ENCODE results near the gene CPAMD8.

The CPAMD8 gene

DNA sequence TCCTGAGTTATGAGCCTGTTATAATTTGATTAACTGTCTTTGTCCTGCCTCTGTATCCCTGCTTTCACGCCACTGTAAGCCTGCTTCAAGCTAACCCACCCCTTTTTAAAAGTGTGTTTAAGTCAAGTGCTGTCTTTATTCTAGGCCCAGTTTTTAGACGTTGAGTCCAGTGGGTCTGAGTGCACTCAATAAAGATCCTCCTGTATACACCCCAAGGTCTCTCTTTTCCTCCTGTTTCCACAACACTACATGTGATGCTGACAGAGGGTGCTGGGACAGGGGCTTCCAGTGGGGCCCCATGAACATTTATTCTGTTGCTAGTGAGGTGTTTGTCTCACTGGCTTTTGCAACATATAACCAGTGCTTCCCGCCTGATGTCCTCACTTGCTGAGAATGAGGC lies 144.5 kb downstream of the CPAMD8 start:
- Histone ChIP-seq H3K27me3 (ENCODE audit: insufficient read depth, poor library complexity, severe bottlenecking) (no peaks in the 10 kb centered on the region), H3K27ac (ENCODE audit: poor library complexity, severe bottlenecking) (no peak overlapping the region), H3K4me1 (ENCODE audit: insufficient read depth, poor library complexity, severe bottlenecking) (peaks cover 13% of the 10 kb centered on the region), H3K4me3 (ENCODE audit: severe bottlenecking) (no peak overlapping the region), H3K36me3 (ENCODE audit: low read depth) (peaks cover 22% of the 10 kb centered on the region), H3K9me3 (ENCODE audit: severe bottlenecking) (peaks cover 15% of the 10 kb centered on the region)
- DNase-seq (ENCODE audit: low spot score), result no peak
- ATAC-seq (ENCODE audit: low read depth), result no peak
- TF ChIP-seq, protein P1, sequence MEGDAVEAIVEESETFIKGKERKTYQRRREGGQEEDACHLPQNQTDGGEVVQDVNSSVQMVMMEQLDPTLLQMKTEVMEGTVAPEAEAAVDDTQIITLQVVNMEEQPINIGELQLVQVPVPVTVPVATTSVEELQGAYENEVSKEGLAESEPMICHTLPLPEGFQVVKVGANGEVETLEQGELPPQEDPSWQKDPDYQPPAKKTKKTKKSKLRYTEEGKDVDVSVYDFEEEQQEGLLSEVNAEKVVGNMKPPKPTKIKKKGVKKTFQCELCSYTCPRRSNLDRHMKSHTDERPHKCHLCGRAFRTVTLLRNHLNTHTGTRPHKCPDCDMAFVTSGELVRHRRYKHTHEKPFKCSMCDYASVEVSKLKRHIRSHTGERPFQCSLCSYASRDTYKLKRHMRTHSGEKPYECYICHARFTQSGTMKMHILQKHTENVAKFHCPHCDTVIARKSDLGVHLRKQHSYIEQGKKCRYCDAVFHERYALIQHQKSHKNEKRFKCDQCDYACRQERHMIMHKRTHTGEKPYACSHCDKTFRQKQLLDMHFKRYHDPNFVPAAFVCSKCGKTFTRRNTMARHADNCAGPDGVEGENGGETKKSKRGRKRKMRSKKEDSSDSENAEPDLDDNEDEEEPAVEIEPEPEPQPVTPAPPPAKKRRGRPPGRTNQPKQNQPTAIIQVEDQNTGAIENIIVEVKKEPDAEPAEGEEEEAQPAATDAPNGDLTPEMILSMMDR (IDR thresholded peaks at IDR 0.05; ENCODE audit: poor library complexity, severe bottlenecking), result no peak

- H3K36me3 ChIP-seq (ENCODE audit: low read depth), result peaks cover 31% of the 10 kb centered on the region
- no peaks in the 10 kb centered on the region for H3K27me3 ChIP-seq (ENCODE audit: insufficient read depth, poor library complexity, severe bottlenecking)
- no peak overlapping the region for H3K4me3 ChIP-seq (ENCODE audit: severe bottlenecking)
- peaks cover 15% of the 10 kb centered on the region for H3K9me3 ChIP-seq (ENCODE audit: severe bottlenecking)
- TF ChIP-seq, protein P1 (IDR thresholded peaks at IDR 0.05; ENCODE audit: poor library complexity, severe bottlenecking), result no peak
- H3K27ac ChIP-seq (ENCODE audit: poor library complexity, severe bottlenecking), result no peak overlapping the region
- ATAC-seq (ENCODE audit: low read depth), result no peak
- DNase-seq (ENCODE audit: low spot score), result peak; percentile 49
- H3K4me1 ChIP-seq (ENCODE audit: insufficient read depth, poor library complexity, severe bottlenecking), result peaks cover 13% of the 10 kb centered on the region
Measured at GRCh38 chr19:16880884-16881554, 145.6 kb downstream of the CPAMD8 start.

- TF ChIP-seq, protein P1 (IDR thresholded peaks at IDR 0.05; ENCODE audit: poor library complexity, severe bottlenecking), result no peak
- H3K36me3 ChIP-seq (ENCODE audit: low read depth), result peaks cover 40% of the 10 kb centered on the region
- DNase-seq (ENCODE audit: low spot score) (no peak), ATAC-seq (ENCODE audit: low read depth) (no peak)
- no peaks in the 10 kb centered on the region for H3K27me3 ChIP-seq (ENCODE audit: insufficient read depth, poor library complexity, severe bottlenecking)
- H3K4me1 ChIP-seq (ENCODE audit: insufficient read depth, poor library complexity, severe bottlenecking), result peaks cover 7% of the 10 kb centered on the region
- H3K9me3 ChIP-seq (ENCODE audit: severe bottlenecking), result peaks cover 15% of the 10 kb centered on the region
- H3K27ac ChIP-seq (ENCODE audit: poor library complexity, severe bottlenecking), result no peak overlapping the region
- H3K4me3 ChIP-seq (ENCODE audit: severe bottlenecking), result no peak overlapping the region
Measured at GRCh38 chr19:16878181-16878965, 148.2 kb downstream of the CPAMD8 start.

- no peaks in the 10 kb centered on the region for H3K4me1 ChIP-seq (ENCODE audit: insufficient read depth, poor library complexity, severe bottlenecking)
- no peak overlapping the region for H3K27ac ChIP-seq (ENCODE audit: poor library complexity, severe bottlenecking)
- peaks cover 14% of the 10 kb centered on the region for H3K9me3 ChIP-seq (ENCODE audit: severe bottlenecking)
- DNase-seq (ENCODE audit: low spot score) (peak; percentile 24), ATAC-seq (ENCODE audit: low read depth) (no peak)
- H3K27me3 ChIP-seq (ENCODE audit: insufficient read depth, poor library complexity, severe bottlenecking), result no peaks in the 10 kb centered on the region
- H3K4me3 ChIP-seq (ENCODE audit: severe bottlenecking), result no peak overlapping the region
- peaks cover 45% of the 10 kb centered on the region for H3K36me3 ChIP-seq (ENCODE audit: low read depth)
- TF ChIP-seq, protein P1 (IDR thresholded peaks at IDR 0.05; ENCODE audit: poor library complexity, severe bottlenecking), result no peak
Measured at GRCh38 chr19:16877581-16877980, 149.0 kb downstream of the CPAMD8 start.
